ENCODE results near the gene AKAP10.
A peak's percentile ranks its signal among the peaks of the same experiment; 100 is the strongest.

The AKAP10 gene

GRCh38 chr17:19979917-19980770, 2.5 kb upstream of the AKAP10 start:
- no peak overlapping the region for H3K4me3 ChIP-seq (ENCODE audit: low read length, poor library complexity, severe bottlenecking)
- H3K9ac ChIP-seq (ENCODE audit: low read depth, low read length, poor library complexity, severe bottlenecking) = no peak overlapping the region
- H3K36me3 ChIP-seq (ENCODE audit: insufficient read depth, low read length) = no peaks in the 10 kb centered on the region
- H3F3A ChIP-seq (ENCODE audit: low read depth) = no peaks in the 10 kb centered on the region
- H3K27me3 ChIP-seq (ENCODE audit: insufficient read depth, low read length, poor library complexity, severe bottlenecking) = no peaks in the 10 kb centered on the region
- peaks cover 36% of the 10 kb centered on the region for H3K79me2 ChIP-seq (ENCODE audit: insufficient read depth, low read length)
- no peak overlapping the region for H3K4me2 ChIP-seq (ENCODE audit: low read depth, low read length, poor library complexity, severe bottlenecking)
- no peak overlapping the region for H2AFZ ChIP-seq (ENCODE audit: low read length)
- peaks cover 9% of the 10 kb centered on the region for H4K20me1 ChIP-seq (ENCODE audit: insufficient read depth, low read length, poor library complexity, severe bottlenecking)
- H3K9me3 ChIP-seq (ENCODE audit: insufficient read depth, low read depth, low read length) = no peaks in the 10 kb centered on the region
- no peak for TF ChIP-seq CTCF (conservative IDR thresholded peaks at IDR 0.05; ENCODE audit: low read length)
- no peak for TF ChIP-seq EZH2phosphoT487 (IDR thresholded peaks at IDR 0.05; ENCODE audit: borderline replicate concordance)
- no peaks in the 10 kb centered on the region for H3K9me2 ChIP-seq (replicated peaks; ENCODE audit: low read depth, low read length)
- H3K4me1 ChIP-seq (ENCODE audit: insufficient read depth, low read length, poor library complexity, severe bottlenecking) = peaks cover 26% of the 10 kb centered on the region

- Histone ChIP-seq H3K36me3 (ENCODE audit: insufficient read depth, low read length) (no peaks in the 10 kb centered on the region), H3K79me2 (ENCODE audit: insufficient read depth, low read length) (peaks cover 49% of the 10 kb centered on the region), H3K9me2 (replicated peaks; ENCODE audit: low read depth, low read length) (no peaks in the 10 kb centered on the region), H3K9me3 (ENCODE audit: insufficient read depth, low read depth, low read length) (no peaks in the 10 kb centered on the region), H3K27me3 (ENCODE audit: insufficient read depth, low read length, poor library complexity, severe bottlenecking) (no peaks in the 10 kb centered on the region), H3K4me3 (ENCODE audit: low read length, poor library complexity, severe bottlenecking) (peak overlapping the region; percentile 89), H4K20me1 (ENCODE audit: insufficient read depth, low read length, poor library complexity, severe bottlenecking) (peaks cover 14% of the 10 kb centered on the region), H2AFZ (ENCODE audit: low read length) (no peak overlapping the region), H3K9ac (ENCODE audit: low read depth, low read length, poor library complexity, severe bottlenecking) (peak overlapping the region; percentile 96), H3F3A (ENCODE audit: low read depth) (no peaks in the 10 kb centered on the region), H3K4me1 (ENCODE audit: insufficient read depth, low read length, poor library complexity, severe bottlenecking) (peaks cover 33% of the 10 kb centered on the region), H3K4me2 (ENCODE audit: low read depth, low read length, poor library complexity, severe bottlenecking) (peak overlapping the region; percentile 86)
- no peak for TF ChIP-seq EZH2phosphoT487 (IDR thresholded peaks at IDR 0.05; ENCODE audit: borderline replicate concordance)
- TF ChIP-seq CTCF (conservative IDR thresholded peaks at IDR 0.05; ENCODE audit: low read length) = no peak
Measured at GRCh38 chr17:19978805-19979211, 1.2 kb upstream of the AKAP10 start.

GRCh38 chr17:19978209-19978802, 678 bp upstream of the AKAP10 start:
- Histone ChIP-seq H2AFZ (ENCODE audit: low read length) (peak overlapping the region; percentile 89), H3K4me3 (ENCODE audit: low read length, poor library complexity, severe bottlenecking) (peak overlapping the region; percentile 89), H3F3A (ENCODE audit: low read depth) (no peaks in the 10 kb centered on the region), H3K9me3 (ENCODE audit: insufficient read depth, low read depth, low read length) (no peaks in the 10 kb centered on the region), H3K36me3 (ENCODE audit: insufficient read depth, low read length) (no peaks in the 10 kb centered on the region), H3K27me3 (ENCODE audit: insufficient read depth, low read length, poor library complexity, severe bottlenecking) (no peaks in the 10 kb centered on the region), H3K4me1 (ENCODE audit: insufficient read depth, low read length, poor library complexity, severe bottlenecking) (peaks cover 35% of the 10 kb centered on the region), H3K9me2 (replicated peaks; ENCODE audit: low read depth, low read length) (no peaks in the 10 kb centered on the region), H3K79me2 (ENCODE audit: insufficient read depth, low read length) (peaks cover 54% of the 10 kb centered on the region), H4K20me1 (ENCODE audit: insufficient read depth, low read length, poor library complexity, severe bottlenecking) (peaks cover 19% of the 10 kb centered on the region), H3K4me2 (ENCODE audit: low read depth, low read length, poor library complexity, severe bottlenecking) (peak overlapping the region; percentile 86), H3K9ac (ENCODE audit: low read depth, low read length, poor library complexity, severe bottlenecking) (peak overlapping the region; percentile 96)
- TF ChIP-seq CTCF (conservative IDR thresholded peaks at IDR 0.05; ENCODE audit: low read length) = no peak
- TF ChIP-seq EZH2phosphoT487 (IDR thresholded peaks at IDR 0.05; ENCODE audit: borderline replicate concordance) = no peak
